ENCODE results near the gene MMP26.

Gene MMP26

DNA sequence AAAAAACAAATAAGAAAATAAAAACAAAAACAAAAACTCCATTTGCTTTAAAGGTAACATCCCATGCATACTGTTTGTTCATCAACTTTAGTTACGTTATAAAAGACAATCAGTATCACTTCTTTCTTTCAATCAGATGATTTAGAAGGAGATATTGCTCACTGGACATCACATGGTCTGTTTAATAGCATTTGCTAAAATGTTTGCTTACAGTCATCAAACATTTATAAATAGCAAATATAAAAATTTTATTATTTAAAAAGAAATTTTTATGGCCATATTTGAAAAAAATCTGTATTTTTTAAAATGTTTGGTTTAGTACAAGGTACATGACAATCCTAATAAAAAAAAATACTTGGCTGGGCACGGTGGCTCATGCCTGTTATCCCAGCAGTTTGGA is 22.6 kb downstream of the MMP26 start:
- DNase-seq, result no peak

GRCh38 chr11:4740735-4741134 is 36.2 kb downstream of the MMP26 start:
- no peak for DNase-seq

DNA sequence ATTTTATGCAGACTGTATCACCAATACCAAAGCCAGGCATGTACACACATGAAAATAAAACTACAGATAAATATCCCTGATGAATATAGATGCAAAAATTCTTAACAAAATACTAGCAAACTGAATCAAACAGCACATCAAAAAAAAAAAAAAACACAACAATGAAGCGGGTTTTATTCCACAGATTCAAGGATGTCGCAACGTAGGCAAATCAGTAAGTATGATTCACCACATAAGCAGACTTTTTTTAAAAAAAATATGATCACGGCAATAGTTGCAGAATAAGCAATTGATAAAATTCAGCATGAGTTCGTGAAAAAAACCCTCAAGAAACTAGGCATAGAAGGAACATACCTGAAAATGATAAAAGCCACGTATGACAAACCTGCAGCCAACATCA is 43.9 kb downstream of the MMP26 start:
- DNase-seq, result no peak

DNA sequence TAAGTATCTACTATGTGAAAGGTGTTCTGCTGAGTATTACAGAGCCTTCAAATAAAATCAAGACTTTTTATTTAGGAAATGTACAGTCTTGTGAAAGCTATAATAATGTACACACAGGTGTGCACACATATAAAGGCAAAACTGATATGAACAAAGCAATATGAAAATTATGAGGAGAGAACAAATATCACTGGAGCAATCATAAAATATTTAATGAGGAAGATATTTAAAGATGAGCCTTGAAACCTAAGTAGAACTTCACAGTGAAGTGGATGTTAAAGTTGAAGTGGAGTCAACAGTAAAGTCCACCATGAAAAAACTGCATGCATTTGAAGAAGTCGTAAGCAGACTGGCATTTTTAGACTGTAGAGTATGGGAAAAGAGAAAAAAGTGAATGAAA is 46.6 kb downstream of the MMP26 start:
- no peak for DNase-seq

All from activated CD4-positive, alpha-beta T cell treated with anti-CD3 and anti-CD28 coated beads, Interleukin-2, Interleukin-6, amounts not matched to agents 100 ng/mL and 50 ng/mL, durations not matched to agents 16 hours and 8 hours (primary cell).